HepG2 (cell line): ENCODE measurements around the gene PIBF1. TPM values are rescaled to one million over a fixed set of nuclear protein-coding genes. Genes with fewer than 3 reads are reported as not detected.

Experiments used
- ATF6 ChIP-seq: sonication (generic); formaldehyde crosslinking; conservative IDR thresholded peaks from 2 replicates; pipeline ENCODE4 v1.4.0; 2020; ENCODE audit warnings: missing genetic modification reagents
- ATF7 ChIP-seq, 2 experiments: fragments of 450-650 bp in 1 of 2; sonication (generic) in 1 of 2; formaldehyde crosslinking in 1 of 2; IDR thresholded peaks; 2 replicates each; pipeline versions ENCODE4 v1.4.0 to v1.6.1; 2016 to 2020; ENCODE audit warnings: antibody characterized with exemption in 1 of 2, mild to moderate bottlenecking in 1 of 2, missing genetic modification reagents in 1 of 2
- E2F5 ChIP-seq: sonication (generic); formaldehyde crosslinking; conservative IDR thresholded peaks from 2 replicates; pipeline ENCODE4 v1.4.0; 2020; ENCODE audit warnings: missing genetic modification reagents
- HMG20A ChIP-seq: IDR thresholded peaks from 2 replicates; pipeline ENCODE4 v1.6.1; 2016; ENCODE audit warnings: borderline replicate concordance
- HNF4G ChIP-seq, 2 experiments: sonication (generic) in 1 of 2; formaldehyde crosslinking in 1 of 2; IDR thresholded peaks; 2 replicates each; pipeline versions ENCODE4 v1.4.0 to v1.6.1; 2011 to 2020; ENCODE audit warnings: borderline replicate concordance in 2 of 2, low read depth in 2 of 2, mild to moderate bottlenecking in 2 of 2, low read length in 1 of 2, missing genetic modification reagents in 1 of 2, moderate library complexity in 1 of 2
- HNRNPL ChIP-seq: fragments of 200-400 bp; formaldehyde crosslinking; IDR thresholded peaks from 2 replicates; pipeline ENCODE4 v1.6.1; 2017; ENCODE audit warnings: mild to moderate bottlenecking, low read depth, low read length
- MLX ChIP-seq: IDR thresholded peaks from 2 replicates; pipeline ENCODE4 v1.6.1; 2016
- PRMT3 ChIP-seq: sonication (generic); formaldehyde crosslinking; IDR thresholded peaks from 2 replicates; pipeline ENCODE4 v1.8.1; 2022; ENCODE audit warnings: low read depth, mild to moderate bottlenecking, moderate library complexity, missing genetic modification reagents, borderline replicate concordance
- RAD21 ChIP-seq: fragments of 450-650 bp; formaldehyde crosslinking; IDR thresholded peaks from 2 replicates; pipeline ENCODE4 v1.5.0; 2020; ENCODE audit warnings: mild to moderate bottlenecking
- RFX3 ChIP-seq: IDR thresholded peaks from 2 replicates; pipeline ENCODE4 v1.6.1; 2016; ENCODE audit warnings: missing biosample characterization, missing genetic modification reagents
- RNF2 ChIP-seq: fragments of 450-650 bp; conservative IDR thresholded peaks from 2 replicates; pipeline ENCODE4 v1.6.1; 2016; ENCODE audit warnings: low read depth
- SATB2 ChIP-seq: sonication (generic); formaldehyde crosslinking; IDR thresholded peaks from 2 replicates; pipeline ENCODE4 v1.5.0; 2020; ENCODE audit warnings: missing genetic modification reagents
- ZFP36 ChIP-seq: fragments of 150-350 bp; IDR thresholded peaks from 2 replicates; pipeline ENCODE4 v1.6.1; 2018; ENCODE audit warnings: borderline replicate concordance, low read length, low read depth; ENCODE audit not compliant: partially characterized antibody
- ZFX ChIP-seq: sonication (generic); formaldehyde crosslinking; IDR thresholded peaks from 2 replicates; pipeline ENCODE4 v1.4.0; 2020; ENCODE audit warnings: mild to moderate bottlenecking, low read depth, missing genetic modification reagents, moderate library complexity
- ZHX1 ChIP-seq: sonication (generic); formaldehyde crosslinking; IDR thresholded peaks from 2 replicates; pipeline ENCODE4 v1.8.1; 2022; ENCODE audit warnings: low read depth, mild to moderate bottlenecking, missing genetic modification reagents
- ZNF235 ChIP-seq: sonication (generic); formaldehyde crosslinking; IDR thresholded peaks from 2 replicates; pipeline ENCODE4 v1.8.1; 2023; ENCODE audit warnings: mild to moderate bottlenecking, missing genetic modification reagents, borderline replicate concordance
- ZNF460 ChIP-seq: sonication (generic); formaldehyde crosslinking; IDR thresholded peaks from 2 replicates; pipeline ENCODE4 v1.5.1; 2020; ENCODE audit warnings: missing genetic modification reagents, mild to moderate bottlenecking, borderline replicate concordance
- ZNF709 ChIP-seq: sonication (generic); formaldehyde crosslinking; IDR thresholded peaks from 2 replicates; pipeline ENCODE4 v1.5.0; 2020; ENCODE audit warnings: mild to moderate bottlenecking, missing genetic modification reagents
- ZNF740 ChIP-seq: sonication (generic); formaldehyde crosslinking; IDR thresholded peaks from 2 replicates; pipeline ENCODE4 v1.4.0; 2020; ENCODE audit warnings: missing genetic modification reagents
- polyA plus RNA-seq, 8 experiments: library from polyadenylated mRNA; depleted of rRNA in 3 of 8; stranded (reverse) in 7 of 8; unstranded in 1 of 8; fragments of >200 nt; fragmentation: Illumina TruSeq in 4 of 8; extraction: Trizol in 4 of 8; gene quantifications; 2 replicates each; pipeline versions ENCODE4 v1.2.1 to v1.2.3, GENCODE V29; 2011 to 2016; ENCODE audit warnings: low read depth in 4 of 8, missing spikeins in 1 of 8, mixed read lengths in 1 of 8; ENCODE audit not compliant: insufficient read depth in 1 of 8
- total RNA-seq, 5 experiments: library from RNA; depleted of rRNA; stranded (reverse); fragments of >200 nt; fragmentation: Illumina TruSeq; extraction: Trizol; gene quantifications; 2 replicates each; pipeline ENCODE4 v1.2.3, GENCODE V29; 2016; ENCODE audit warnings: low read depth in 1 of 5

Gene PIBF1
- total and polyA plus RNA-seq, 2 of the 13 experiments (the other 11 are each of a cell fraction or from before 2014, with no cell fraction given), result 4.2 to 15.8 TPM

- no peak for TF ChIP-seq E2F5
- TF ChIP-seq HNRNPL, result no peak
- TF ChIP-seq ATF7 (IDR thresholded peaks at IDR 0.05), result no peak
- TF ChIP-seq ATF7 (CRISPR knock-in tag; IDR thresholded peaks at IDR 0.05), result no peak
- TF ChIP-seq ZNF460, result no peak
- peak; percentile 47; the same call in 1 of the 2 replicates for TF ChIP-seq ZNF740 (CRISPR knock-in tag)
- TF ChIP-seq ZHX1 (CRISPR knock-in tag), result no peak
- 0 out of 2 replicates have a peak, but pooled peaks have one; percentile 7 for TF ChIP-seq ZFX (CRISPR knock-in tag)
- no peak for TF ChIP-seq RFX3 (CRISPR knock-in tag)
- TF ChIP-seq ZNF235 (CRISPR knock-in tag), result no peak
- no peak for TF ChIP-seq SATB2 (CRISPR knock-in tag)
- TF ChIP-seq MLX, result no peak
- TF ChIP-seq HNF4G (IDR thresholded peaks at IDR 0.05; ENCODE audit: borderline replicate concordance, low read depth, low read length), result no peak
- no peak for TF ChIP-seq HNF4G (CRISPR knock-in tag; IDR thresholded peaks at IDR 0.05; ENCODE audit: borderline replicate concordance, low read depth)
- no peak for TF ChIP-seq ZFP36
- TF ChIP-seq RNF2, result no peak
- no peak for TF ChIP-seq ZNF709
- TF ChIP-seq PRMT3, result no peak
- TF ChIP-seq HMG20A (CRISPR knock-in tag), result no peak
- peak; percentile 68; the same call in 1 of the 2 replicates for TF ChIP-seq RAD21 (CRISPR knock-in tag)
- no peak for TF ChIP-seq ATF6
Observed at GRCh38 chr13:73059460-73060250, 277.7 kb downstream of the PIBF1 start (continued).
